Right hindlimb (tissue), 1 donor: ENCODE results near the gene ITPR1.
"Not testable (repeated sequence)": the region's sequence is repeated elsewhere in the genome, so short reads cannot be mapped to it uniquely, and the experiment has no call there.

Source experiments
- DNase-seq: peaks from one replicate; pipeline ENCODE4 v3.0.0-alpha.2; 2018

The ITPR1 gene

GRCh38 chr3:4574426-4574965 is 81.3 kb downstream of the ITPR1 start:
- no peak for DNase-seq

GRCh38 chr3:4575381-4575780 is 82.2 kb downstream of the ITPR1 start:
- no peak for DNase-seq

- no peak for DNase-seq
These were observed 84.6 kb downstream of the ITPR1 start for GRCh38 chr3:4577721-4578120.

GRCh38 chr3:4580346-4581123 is 87.4 kb downstream of the ITPR1 start:
- no peak for DNase-seq

- no peak for DNase-seq
These were observed 87.9 kb downstream of the ITPR1 start for GRCh38 chr3:4581124-4581424.

- no peak for DNase-seq
These were observed 88.3 kb downstream of the ITPR1 start for GRCh38 chr3:4581498-4581897.

GRCh38 chr3:4581920-4582611 is 88.9 kb downstream of the ITPR1 start:
- DNase-seq: no peak

- DNase-seq: no peak
These were observed 89.5 kb downstream of the ITPR1 start for GRCh38 chr3:4582624-4583023.

- peak; percentile 59 for DNase-seq
These were observed 90.3 kb downstream of the ITPR1 start for GRCh38 chr3:4583416-4583815.

GRCh38 chr3:4584456-4585249 is 91.5 kb downstream of the ITPR1 start:
- peak; percentile 59 for DNase-seq

GRCh38 chr3:4586381-4586780 is 93.2 kb downstream of the ITPR1 start:
- DNase-seq: no peak

- DNase-seq: no peak
These were observed 94.1 kb downstream of the ITPR1 start for GRCh38 chr3:4587061-4587837.

GRCh38 chr3:4587838-4588105 is 94.6 kb downstream of the ITPR1 start:
- no peak for DNase-seq

- no peak for DNase-seq
These were observed 95.3 kb downstream of the ITPR1 start for GRCh38 chr3:4588466-4588865.

GRCh38 chr3:4589475-4590097 is 96.4 kb downstream of the ITPR1 start:
- no peak for DNase-seq

- not testable (repeated sequence) for DNase-seq
These were observed 97.7 kb downstream of the ITPR1 start for GRCh38 chr3:4590849-4591248.

GRCh38 chr3:4591669-4592068 is 98.5 kb downstream of the ITPR1 start:
- DNase-seq: no peak

- DNase-seq: no peak
These were observed 99.9 kb downstream of the ITPR1 start for GRCh38 chr3:4593014-4593413.

- DNase-seq: no peak
These were observed 102.6 kb downstream of the ITPR1 start for GRCh38 chr3:4595710-4596113.

- no peak for DNase-seq
These were observed 103.5 kb downstream of the ITPR1 start for GRCh38 chr3:4596612-4597011.

- peak; percentile 49 for DNase-seq
These were observed 104.2 kb downstream of the ITPR1 start for GRCh38 chr3:4597208-4597985.

GRCh38 chr3:4598232-4598631 is 105.1 kb downstream of the ITPR1 start:
- not testable (repeated sequence) for DNase-seq
